HG03196 (cell line): ENCODE data around the gene TRIP13.
"Not testable (repeated sequence)": the region's sequence is repeated elsewhere in the genome, so short reads cannot be mapped to it uniquely, and the experiment has no call there.

Experiments
- ATAC-seq: cut with Tn5 transposase; IDR thresholded peaks from one replicate; pipeline ENCODE4 v1.9.1; 2021; ENCODE audit not compliant: unreplicated experiment

TRIP13 gene

GRCh38 chr5:892394-893136, at the start of gene TRIP13, which contains the start of gene BRD9:
Gene TRIP13, plus strand, starts transcription at chr5:892884. Its CDS starts 115 bp downstream, at chr5:892999.
Gene BRD9, minus strand, starts transcription at chr5:892801. Its CDS starts 144 bp downstream, at chr5:892657.
- peak; percentile 87 for ATAC-seq

GRCh38 chr5:843371-843770, 49.3 kb upstream of the TRIP13 start:
- ATAC-seq = not testable (repeated sequence)

GRCh38 chr5:843926-844325, 48.8 kb upstream of the TRIP13 start:
- not testable (repeated sequence) for ATAC-seq

- ATAC-seq = not testable (repeated sequence)
These were observed 48.3 kb upstream of the TRIP13 start for GRCh38 chr5:844426-844825.

- ATAC-seq = not testable (repeated sequence)
These were observed 47.5 kb upstream of the TRIP13 start for GRCh38 chr5:845031-845675.

- not testable (repeated sequence) for ATAC-seq
These were observed 46.7 kb upstream of the TRIP13 start for GRCh38 chr5:845676-846601.

- not testable (repeated sequence) for ATAC-seq
These were observed 46.0 kb upstream of the TRIP13 start for GRCh38 chr5:846602-847091.

GRCh38 chr5:847212-847611, 45.5 kb upstream of the TRIP13 start:
- ATAC-seq = not testable (repeated sequence)

- not testable (repeated sequence) for ATAC-seq
These were observed 44.9 kb upstream of the TRIP13 start for GRCh38 chr5:847736-848135.

- no peak for ATAC-seq
These were observed 44.0 kb upstream of the TRIP13 start for GRCh38 chr5:848671-849111.

GRCh38 chr5:849651-850301, 42.9 kb upstream of the TRIP13 start:
- no peak for ATAC-seq

GRCh38 chr5:850511-851006, 42.1 kb upstream of the TRIP13 start, which contains the start of gene ZDHHC11:
Gene ZDHHC11, minus strand, starts transcription at chr5:850986. Its CDS starts 384 bp downstream, at chr5:850602.
- ATAC-seq = no peak

GRCh38 chr5:851076-851475, 41.6 kb upstream of the TRIP13 start:
- ATAC-seq = no peak

- ATAC-seq = no peak
These were observed 41.1 kb upstream of the TRIP13 start for GRCh38 chr5:851553-851952.

GRCh38 chr5:852018-852417, 40.7 kb upstream of the TRIP13 start:
- ATAC-seq = no peak

GRCh38 chr5:852431-853401, 40.0 kb upstream of the TRIP13 start:
- no peak for ATAC-seq

- ATAC-seq = not testable (repeated sequence)
These were observed 39.1 kb upstream of the TRIP13 start for GRCh38 chr5:853416-854090.

GRCh38 chr5:854217-854616, 38.5 kb upstream of the TRIP13 start:
- ATAC-seq = no peak
